IMR-90 (cell line): Measurements from ENCODE around the gene NLGN3.

Experiments
- CEBPB ChIP-seq: IDR thresholded peaks from 2 replicates; pipeline ENCODE4 v1.6.1; 2012; ENCODE audit warnings: low read depth, low read length, improper control_type of control experiment
- CHD1 ChIP-seq: IDR thresholded peaks from 2 replicates; pipeline ENCODE4 v1.6.1; 2012; ENCODE audit warnings: low read depth, low read length, improper control_type of control experiment
- FOS ChIP-seq: fragments of 150-350 bp; IDR thresholded peaks from 2 replicates; pipeline ENCODE4 v1.6.1; 2016; ENCODE audit warnings: low read depth, low read length
- MAFK ChIP-seq: IDR thresholded peaks from 2 replicates; pipeline ENCODE4 v1.6.1; 2012; ENCODE audit warnings: low read depth, low read length, improper control_type of control experiment
- MXI1 ChIP-seq: IDR thresholded peaks from 2 replicates; pipeline ENCODE4 v1.6.1; 2012; ENCODE audit warnings: low read depth, mild to moderate bottlenecking, low read length, moderate library complexity, borderline replicate concordance
- NFE2L2 ChIP-seq: fragments of 150-350 bp; IDR thresholded peaks from 2 replicates; pipeline ENCODE4 v1.6.1; 2016; ENCODE audit warnings: low read depth, mild to moderate bottlenecking, low read length
- POLR2A ChIP-seq: IDR thresholded peaks from 2 replicates; pipeline ENCODE4 v1.6.1; 2012; ENCODE audit warnings: mild to moderate bottlenecking, low read depth, low read length
- RAD21 ChIP-seq: IDR thresholded peaks from 2 replicates; pipeline ENCODE4 v1.6.1; 2012; ENCODE audit warnings: low read length, improper control_type of control experiment
- RCOR1 ChIP-seq: IDR thresholded peaks from 2 replicates; pipeline ENCODE4 v1.6.1; 2012; ENCODE audit warnings: mild to moderate bottlenecking, low read length, improper control_type of control experiment; ENCODE audit not compliant: insufficient replicate concordance
- RFX5 ChIP-seq: IDR thresholded peaks from 2 replicates; pipeline ENCODE4 v1.8.0; 2012; ENCODE audit warnings: low read depth, mild to moderate bottlenecking, low read length, moderate library complexity
- SMC3 ChIP-seq: fragments of 150-350 bp; IDR thresholded peaks from 2 replicates; pipeline ENCODE4 v1.6.1; 2016; ENCODE audit warnings: low read depth, mild to moderate bottlenecking, antibody characterized with exemption, low read length, moderate library complexity
- TF ChIP-seq, protein P1 (sequence below): conservative IDR thresholded peaks from 2 replicates; pipeline ENCODE4 v1.5.1; 2012; ENCODE audit warnings: mild to moderate bottlenecking, low read depth, low read length, improper control_type of control experiment
- TF ChIP-seq, protein P2 (sequence below): fragments of 150-350 bp; IDR thresholded peaks from 2 replicates; pipeline ENCODE4 v1.6.1; 2017; ENCODE audit warnings: mild to moderate bottlenecking, antibody characterized with exemption, low read length, low read depth
- TF ChIP-seq, protein P3 (sequence below): fragments of 150-350 bp; IDR thresholded peaks from 2 replicates; pipeline ENCODE4 v1.6.1; 2016; ENCODE audit warnings: low read depth, mild to moderate bottlenecking, low read length, moderate library complexity, borderline replicate concordance

DNA sequence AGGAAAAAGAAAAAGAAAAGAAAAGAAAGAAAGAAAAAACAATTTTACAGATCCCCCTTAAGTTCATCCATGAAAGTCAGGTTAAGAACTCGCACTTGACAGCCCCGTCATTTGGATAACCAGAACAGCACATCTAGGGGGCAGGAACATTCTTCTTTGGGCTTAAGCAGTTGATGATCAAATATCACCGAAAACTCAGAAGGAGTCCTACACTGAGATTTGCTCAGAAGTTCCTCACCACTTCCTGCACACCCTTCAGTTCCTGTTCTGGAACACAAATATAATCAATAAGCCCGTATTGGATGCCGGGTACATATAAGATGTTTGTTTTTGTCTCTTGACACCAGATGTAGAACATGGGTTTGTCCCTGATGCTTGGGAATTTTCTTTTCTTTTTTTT, 14.7 kb downstream of the NLGN3 start:
- TF ChIP-seq, protein P1, sequence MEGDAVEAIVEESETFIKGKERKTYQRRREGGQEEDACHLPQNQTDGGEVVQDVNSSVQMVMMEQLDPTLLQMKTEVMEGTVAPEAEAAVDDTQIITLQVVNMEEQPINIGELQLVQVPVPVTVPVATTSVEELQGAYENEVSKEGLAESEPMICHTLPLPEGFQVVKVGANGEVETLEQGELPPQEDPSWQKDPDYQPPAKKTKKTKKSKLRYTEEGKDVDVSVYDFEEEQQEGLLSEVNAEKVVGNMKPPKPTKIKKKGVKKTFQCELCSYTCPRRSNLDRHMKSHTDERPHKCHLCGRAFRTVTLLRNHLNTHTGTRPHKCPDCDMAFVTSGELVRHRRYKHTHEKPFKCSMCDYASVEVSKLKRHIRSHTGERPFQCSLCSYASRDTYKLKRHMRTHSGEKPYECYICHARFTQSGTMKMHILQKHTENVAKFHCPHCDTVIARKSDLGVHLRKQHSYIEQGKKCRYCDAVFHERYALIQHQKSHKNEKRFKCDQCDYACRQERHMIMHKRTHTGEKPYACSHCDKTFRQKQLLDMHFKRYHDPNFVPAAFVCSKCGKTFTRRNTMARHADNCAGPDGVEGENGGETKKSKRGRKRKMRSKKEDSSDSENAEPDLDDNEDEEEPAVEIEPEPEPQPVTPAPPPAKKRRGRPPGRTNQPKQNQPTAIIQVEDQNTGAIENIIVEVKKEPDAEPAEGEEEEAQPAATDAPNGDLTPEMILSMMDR, result no peak
- TF ChIP-seq RFX5, result no peak
- no peak for TF ChIP-seq CEBPB
- no peak for TF ChIP-seq FOS
- TF ChIP-seq, protein P2, sequence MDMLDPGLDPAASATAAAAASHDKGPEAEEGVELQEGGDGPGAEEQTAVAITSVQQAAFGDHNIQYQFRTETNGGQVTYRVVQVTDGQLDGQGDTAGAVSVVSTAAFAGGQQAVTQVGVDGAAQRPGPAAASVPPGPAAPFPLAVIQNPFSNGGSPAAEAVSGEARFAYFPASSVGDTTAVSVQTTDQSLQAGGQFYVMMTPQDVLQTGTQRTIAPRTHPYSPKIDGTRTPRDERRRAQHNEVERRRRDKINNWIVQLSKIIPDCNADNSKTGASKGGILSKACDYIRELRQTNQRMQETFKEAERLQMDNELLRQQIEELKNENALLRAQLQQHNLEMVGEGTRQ, result no peak
- TF ChIP-seq POLR2A, result no peak
- no peak for TF ChIP-seq RCOR1
- no peak for TF ChIP-seq MXI1
- no peak for TF ChIP-seq CHD1
- TF ChIP-seq RAD21, result no peak
- no peak for TF ChIP-seq SMC3
- no peak for TF ChIP-seq MAFK
- TF ChIP-seq, protein P3, sequence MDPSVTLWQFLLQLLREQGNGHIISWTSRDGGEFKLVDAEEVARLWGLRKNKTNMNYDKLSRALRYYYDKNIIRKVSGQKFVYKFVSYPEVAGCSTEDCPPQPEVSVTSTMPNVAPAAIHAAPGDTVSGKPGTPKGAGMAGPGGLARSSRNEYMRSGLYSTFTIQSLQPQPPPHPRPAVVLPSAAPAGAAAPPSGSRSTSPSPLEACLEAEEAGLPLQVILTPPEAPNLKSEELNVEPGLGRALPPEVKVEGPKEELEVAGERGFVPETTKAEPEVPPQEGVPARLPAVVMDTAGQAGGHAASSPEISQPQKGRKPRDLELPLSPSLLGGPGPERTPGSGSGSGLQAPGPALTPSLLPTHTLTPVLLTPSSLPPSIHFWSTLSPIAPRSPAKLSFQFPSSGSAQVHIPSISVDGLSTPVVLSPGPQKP, result no peak
- TF ChIP-seq NFE2L2, result no peak
